GM19023 (cell line): Measurements from ENCODE around the gene OPA3.
A peak's percentile ranks its signal among the peaks of the same experiment; 100 is the strongest.

Source experiments
- ATAC-seq: cut with Tn5 transposase; IDR thresholded peaks from one replicate; pipeline ENCODE4 v1.9.1; 2021; ENCODE audit warnings: mild to moderate bottlenecking, moderate library complexity; ENCODE audit not compliant: unreplicated experiment

Gene OPA3

DNA sequence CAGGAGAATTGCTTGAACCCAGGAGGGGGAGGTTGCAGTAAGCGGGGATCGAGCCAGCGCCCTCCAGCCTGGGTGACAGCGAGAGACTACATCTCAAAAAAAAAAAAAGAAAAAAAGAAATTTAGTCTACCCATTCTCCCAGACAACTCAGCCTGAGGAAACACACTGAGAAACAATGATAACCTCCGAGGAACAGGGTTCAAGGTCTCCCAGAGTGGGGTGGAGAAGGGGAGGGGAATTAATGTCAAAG is 78.7 kb downstream of the OPA3 start:
- no peak for ATAC-seq

DNA sequence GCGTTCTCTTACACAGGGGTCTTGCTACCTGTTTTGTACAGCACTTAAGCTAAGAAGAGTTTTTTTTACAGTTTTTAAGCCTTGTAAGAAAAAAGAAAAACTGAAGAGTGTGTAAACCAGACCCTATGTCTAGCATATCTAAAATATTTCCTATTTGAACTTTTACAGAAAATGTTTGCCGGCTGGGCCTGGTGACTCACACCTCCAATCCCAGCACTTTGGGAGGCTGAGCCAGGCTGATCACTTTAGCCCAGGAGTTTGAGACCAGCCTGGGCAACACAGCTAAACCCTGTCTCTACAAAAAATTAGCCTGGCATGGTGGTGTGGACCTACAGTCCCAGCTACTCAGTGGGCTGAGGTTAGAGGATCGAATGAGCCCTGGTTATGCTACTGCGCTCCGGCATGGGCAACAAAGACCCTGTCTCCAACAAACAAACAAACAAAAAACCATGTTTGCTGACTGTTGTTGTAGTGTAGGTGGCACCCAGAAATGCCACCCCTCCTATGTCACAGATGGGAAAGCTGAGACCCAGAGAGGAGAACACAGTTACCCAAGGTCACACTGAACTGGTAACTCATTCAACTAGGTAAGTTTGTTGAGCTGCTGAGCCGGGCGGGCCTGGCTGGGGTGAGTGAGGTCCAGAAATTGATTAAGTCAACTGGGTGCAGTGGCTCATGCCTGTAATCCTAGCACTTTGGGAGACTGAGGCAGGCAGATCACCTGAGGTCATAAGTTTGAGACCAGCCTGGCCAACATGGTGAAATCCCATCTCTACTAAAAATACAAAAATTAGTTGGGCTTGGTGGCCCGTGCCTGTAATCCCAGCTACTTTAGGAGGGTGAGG is 79.2 kb downstream of the OPA3 start:
- ATAC-seq = no peak

DNA sequence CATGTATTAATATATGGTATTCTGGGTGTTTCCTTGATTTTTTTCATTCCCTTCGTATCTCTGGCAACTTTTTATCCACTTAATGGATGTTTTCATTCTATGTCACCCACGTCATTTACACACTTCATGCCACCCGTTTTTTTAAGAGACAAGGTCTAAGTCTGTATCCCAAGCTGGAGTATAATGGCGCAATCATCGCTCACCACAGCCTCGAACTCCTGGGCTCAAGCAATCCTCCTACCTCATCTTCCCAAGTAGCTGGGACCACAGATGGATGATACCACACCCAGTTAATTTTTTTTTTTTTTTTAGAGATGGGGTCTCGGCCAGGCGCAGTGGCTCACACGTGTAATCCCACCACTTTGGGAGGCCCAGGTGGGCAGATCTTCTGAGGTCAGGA is 80.7 kb downstream of the OPA3 start:
- no peak for ATAC-seq

DNA sequence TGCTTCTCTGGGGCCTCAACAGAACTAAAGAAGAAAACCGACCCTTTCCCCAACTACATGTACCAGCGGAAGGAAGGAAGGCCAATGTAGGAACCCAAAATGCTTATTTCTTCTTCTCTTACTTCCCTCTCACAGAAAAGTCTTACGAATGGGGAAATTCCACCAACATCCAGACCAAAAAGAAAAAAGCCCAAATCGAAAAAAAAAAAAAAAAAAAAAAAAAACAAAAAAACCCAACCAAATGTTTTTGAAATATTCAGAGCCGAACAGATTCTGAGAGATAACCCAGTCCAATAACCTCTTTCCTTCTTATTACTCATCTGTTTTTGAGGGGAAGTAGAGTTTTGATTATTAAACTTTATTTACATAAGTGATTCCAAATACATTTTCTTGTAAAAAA is 82.5 kb downstream of the OPA3 start:
- no peak for ATAC-seq

DNA sequence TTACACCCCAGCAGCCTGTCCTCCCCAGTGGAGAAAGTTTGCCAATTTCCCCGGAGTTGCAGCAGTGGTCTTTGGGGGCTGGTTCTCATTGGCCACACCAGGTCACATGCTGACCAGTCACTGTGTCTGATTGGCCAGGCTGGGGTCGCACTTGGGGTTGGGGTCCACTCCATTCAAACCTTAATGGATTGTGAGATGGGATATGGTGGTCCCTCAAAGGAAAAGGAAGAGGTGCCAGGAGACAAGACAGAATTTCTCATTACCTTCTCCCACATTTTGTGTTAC is 82.9 kb downstream of the OPA3 start:
- no peak for ATAC-seq

DNA sequence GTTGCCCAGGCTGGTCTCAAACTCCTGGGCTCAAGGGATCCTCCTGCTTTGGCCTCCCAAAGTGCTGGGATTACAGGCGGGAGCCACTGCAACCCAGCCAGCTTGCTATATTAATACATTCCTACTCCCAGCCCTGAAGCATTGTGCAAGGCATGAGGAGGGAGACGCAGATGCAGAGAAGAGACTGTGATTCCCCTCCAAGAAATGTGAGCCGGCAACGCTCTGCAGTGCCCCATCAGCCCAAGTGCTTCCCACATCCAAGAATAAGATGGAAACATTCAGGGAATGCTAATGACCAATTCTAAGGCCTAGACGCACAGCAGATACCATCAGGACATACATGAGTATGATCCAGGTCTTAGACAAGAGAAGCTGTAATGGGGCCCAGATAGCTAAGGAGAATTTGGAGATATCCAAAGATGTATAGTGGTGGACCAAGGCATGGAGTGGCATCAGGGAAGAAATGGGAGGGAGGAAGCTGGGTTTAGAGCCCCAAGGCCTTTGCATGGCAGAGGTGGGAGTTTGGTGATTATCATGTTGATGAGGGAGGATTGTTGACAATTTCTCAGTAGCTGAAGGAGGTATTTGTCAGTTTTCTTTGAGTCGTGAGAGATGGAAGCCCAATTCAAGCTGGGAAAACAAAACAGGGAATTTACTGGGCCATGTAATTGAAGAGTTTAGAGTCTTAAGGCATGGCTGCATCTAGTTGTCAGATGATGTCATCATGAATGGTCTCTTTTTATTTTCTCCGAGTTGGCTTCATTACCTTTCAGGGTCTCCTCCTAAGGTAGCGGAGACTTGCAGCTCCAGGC is 83.5 kb downstream of the OPA3 start:
- ATAC-seq = no peak

DNA sequence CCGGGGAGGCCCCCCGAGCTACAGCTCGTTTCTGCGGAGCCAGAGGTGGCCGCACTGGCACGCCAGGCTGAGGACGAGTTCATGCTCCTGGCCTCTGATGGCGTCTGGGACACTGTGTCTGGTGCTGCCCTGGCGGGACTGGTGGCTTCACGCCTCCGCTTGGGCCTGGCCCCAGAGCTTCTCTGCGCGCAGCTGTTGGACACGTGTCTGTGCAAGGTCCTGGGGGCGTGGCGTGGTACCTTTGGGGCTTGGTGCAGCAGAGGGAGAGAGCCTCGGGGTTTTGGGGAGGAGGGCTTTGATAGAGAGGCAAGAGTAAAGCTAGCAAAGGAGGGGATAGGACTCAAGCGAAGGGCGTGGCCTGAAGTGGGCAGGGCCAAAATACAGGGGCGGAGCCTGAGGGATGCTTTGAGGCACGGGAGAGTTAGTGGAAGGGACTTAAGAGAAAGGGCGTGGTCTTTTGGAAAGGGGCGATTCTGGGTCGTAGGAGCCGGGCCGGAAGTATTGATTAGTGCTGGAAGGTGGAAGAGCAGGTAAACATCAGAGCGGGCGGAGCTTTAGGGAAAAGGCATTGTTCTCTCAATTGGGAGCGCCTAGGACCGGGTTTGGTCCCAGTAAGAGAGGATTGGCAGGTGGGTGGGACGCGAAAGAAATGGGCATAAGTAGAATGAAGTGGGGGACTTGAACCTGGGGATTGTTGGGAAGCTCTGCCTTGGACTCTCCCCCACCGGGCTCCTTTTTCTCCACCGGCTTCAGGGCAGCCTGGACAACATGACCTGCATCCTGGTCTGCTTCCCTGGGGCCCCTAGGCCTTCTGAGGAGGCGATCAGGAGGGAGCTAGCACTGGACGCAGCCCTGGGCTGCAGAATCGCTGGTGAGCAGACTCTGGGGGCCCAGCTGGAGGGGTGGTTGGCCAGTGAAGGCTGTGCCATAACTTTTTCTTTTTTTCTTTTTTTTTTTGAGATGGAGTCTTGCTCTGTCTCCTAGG is 85.1 kb downstream of the OPA3 start:
- no peak for ATAC-seq

DNA sequence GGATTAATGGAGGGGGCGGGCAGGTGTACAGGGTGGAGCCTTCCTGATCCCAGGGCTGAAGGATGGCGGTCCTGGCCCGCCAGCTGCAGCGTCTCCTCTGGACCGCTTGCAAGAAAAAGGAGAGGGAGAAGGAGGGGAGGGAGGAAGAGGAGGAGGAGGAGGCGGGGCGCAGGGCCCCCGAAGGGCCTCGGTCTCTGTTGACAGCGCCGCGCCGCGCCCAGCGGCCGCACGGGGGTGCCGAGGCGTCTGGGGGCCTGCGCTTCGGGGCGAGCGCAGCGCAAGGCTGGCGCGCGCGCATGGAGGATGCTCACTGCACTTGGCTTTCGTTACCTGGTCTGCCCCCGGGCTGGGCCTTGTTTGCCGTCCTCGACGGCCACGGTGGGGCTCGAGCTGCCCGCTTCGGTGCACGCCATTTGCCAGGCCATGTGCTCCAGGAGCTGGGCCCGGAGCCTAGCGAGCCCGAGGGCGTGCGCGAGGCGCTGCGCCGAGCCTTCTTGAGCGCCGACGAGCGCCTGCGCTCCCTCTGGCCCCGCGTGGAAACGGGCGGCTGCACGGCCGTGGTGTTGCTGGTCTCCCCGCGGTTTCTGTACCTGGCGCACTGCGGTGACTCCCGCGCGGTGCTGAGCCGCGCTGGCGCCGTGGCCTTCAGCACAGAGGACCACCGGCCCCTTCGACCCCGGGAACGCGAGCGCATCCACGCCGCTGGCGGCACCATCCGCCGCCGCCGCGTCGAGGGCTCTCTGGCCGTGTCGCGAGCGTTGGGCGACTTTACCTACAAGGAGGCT is 86.0 kb downstream of the OPA3 start, which contains the start of gene PPM1N:
PPM1N (plus strand) TSS at position 33 of the 785 bp plus-strand sequence; CDS start at position 63, 30 bp downstream.
- no peak for ATAC-seq

DNA sequence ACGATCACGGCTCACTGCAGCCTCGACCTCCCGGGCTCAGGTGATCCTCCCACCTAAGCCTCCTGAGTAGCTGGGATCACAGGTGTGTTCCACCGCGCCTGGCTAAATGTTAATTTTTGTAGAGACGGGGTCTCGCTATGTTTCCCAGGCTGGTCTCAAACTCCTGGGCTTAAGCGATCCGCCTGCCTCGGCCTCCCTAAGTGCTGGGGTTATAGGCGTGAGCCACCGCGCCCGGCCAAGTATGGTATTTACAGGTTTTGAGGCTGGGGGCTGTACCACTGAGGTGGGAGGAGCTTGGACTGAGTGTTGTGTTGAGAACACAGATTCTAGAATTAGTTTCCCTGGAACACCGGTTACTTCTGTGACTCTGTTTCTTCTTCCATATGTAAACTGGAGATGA is 86.8 kb downstream of the OPA3 start:
- no peak for ATAC-seq

DNA sequence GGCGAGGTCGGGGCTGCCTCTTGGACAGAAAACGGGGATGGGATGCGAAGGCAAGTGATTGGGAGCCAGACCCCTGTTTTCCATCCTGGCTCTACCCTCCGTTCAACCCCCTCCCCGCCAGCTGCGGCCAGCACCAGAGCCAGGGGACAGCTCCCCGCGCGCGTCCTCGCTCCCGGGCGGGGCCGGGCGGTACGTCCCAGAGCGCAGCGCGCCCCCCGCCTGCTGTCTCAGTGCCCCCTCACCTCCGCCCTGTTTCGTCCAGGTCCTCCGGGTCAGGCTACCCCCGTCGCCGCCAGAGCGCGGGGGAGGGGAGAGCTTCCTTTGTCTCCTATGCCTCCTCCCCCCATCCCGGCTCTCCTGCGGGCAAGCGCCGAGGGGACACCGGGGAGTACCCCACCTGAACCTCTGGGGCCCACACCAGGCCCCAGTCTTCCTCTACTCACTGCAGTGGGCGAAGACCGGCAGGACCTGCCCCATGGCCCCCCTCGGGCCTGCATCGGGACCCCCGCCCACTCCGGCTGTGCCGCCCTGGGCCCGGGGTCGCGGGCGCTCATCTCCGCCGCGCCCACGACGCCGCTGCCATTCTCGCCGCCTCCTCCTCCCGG is 88.2 kb downstream of the OPA3 start:
- no peak for ATAC-seq

DNA sequence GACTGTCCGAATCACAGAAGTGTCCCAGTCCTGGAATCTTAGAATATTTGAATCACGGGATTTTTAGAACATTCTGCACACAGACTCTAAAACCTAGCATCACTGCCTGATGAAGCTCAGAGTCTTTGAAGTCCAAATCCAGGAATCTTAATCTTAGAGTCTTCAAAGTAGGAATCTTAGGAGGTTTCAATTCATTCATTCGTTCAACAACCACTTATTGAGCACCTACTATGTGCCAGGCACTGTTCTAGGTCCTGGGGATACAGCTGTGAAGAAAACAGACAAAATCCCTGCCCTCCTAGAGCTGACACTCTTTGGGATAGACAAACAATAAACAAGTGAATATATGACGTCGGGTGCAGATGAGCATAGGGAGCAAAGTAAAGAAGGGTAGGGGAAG is 89.4 kb downstream of the OPA3 start:
- ATAC-seq = no peak

DNA sequence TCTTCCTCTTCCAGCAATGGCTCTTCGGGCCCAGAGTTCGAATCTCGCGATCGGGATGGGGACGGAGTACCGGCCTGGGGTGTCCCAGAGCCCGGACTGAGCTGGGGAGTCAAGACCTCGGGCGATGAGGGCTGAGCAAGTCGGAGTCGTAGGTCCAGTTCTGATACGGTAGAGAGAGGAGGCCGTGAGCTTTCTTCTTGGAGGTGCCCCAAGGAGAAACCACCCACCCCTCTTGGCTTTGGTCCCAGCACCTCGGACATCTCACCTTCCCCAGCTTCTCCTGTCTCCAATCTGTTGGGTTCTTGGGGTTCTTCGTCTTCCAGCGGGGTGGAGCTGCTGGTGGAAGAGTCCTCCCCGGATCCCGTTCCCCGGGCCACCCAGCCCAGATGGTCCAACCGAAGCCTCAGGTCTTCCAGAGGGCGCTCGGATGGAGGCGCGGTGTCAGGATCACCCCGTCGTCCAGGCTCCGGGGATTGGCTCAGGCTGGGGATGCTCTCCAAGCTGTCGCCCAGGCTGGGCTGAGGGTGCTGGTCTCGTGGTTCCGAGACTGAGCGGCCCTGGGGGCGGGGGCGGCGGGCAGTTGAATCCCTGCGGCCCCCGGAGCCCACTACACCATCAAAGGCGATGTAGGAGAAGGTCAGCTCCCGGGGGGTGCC is 90.2 kb downstream of the OPA3 start:
- no peak for ATAC-seq

DNA sequence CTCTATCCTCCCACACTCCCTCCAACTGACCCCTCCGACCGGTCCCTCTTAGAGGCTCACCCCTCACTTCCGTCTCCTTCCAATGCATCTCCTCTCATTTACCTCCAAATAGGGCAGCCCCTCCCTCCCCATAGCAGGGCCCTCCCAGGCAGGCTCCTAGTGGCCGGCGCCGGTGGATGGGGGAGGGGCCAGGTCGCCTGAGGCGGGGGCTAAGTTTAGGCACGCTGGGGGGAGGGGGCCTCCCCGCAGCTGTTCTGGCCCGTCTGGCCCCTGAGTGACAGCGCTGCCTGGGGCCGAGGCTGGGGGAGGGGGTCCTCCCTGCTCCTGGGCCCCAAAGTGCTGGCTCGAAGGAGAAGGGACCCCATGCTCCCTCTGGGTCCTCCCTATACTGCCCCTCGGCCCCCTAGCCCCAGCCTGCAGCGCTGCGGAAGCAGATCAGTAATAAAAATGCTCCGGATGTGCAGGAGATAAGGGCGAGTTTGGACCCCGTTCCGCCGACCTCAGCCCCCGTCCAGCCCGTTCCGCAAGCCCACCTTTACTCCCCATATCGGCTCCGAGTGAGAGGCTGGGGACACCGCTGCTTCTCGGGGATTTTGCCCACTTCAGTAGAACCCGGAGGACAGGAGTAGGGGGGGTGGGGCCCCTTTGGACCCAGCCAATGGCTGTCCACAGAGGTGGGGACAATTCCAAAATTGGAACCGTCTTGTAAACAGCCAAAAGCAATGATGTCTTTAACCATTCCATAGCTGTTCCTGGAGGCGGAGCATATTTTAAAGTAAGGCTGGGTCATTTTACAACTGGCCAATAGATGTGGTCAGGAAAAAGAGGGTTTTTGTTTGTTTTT is 91.8 kb downstream of the OPA3 start:
- ATAC-seq = no peak

DNA sequence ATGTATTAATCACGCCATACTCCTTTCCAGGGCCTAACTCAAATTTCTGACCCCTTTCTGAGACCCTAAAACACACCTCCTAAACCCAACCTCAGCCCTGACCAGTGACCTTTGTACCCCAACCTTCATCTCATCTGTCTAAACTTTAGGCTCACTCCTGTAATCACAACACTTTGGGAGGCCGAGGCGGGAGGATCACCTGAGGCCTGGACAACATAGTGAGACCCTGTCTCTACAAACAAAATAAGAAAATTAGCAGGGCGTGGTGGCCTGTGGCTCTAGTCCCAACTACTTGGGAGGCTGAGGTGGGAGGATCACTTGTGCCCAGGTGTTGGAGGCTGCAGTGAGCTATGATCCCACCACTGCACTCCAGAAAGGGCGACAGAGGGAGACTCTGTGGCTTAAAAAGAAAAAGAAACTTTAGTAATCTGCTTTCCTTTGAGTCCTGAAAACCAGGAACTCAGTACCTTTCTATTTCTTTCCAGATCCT is 92.4 kb downstream of the OPA3 start:
- no peak for ATAC-seq

DNA sequence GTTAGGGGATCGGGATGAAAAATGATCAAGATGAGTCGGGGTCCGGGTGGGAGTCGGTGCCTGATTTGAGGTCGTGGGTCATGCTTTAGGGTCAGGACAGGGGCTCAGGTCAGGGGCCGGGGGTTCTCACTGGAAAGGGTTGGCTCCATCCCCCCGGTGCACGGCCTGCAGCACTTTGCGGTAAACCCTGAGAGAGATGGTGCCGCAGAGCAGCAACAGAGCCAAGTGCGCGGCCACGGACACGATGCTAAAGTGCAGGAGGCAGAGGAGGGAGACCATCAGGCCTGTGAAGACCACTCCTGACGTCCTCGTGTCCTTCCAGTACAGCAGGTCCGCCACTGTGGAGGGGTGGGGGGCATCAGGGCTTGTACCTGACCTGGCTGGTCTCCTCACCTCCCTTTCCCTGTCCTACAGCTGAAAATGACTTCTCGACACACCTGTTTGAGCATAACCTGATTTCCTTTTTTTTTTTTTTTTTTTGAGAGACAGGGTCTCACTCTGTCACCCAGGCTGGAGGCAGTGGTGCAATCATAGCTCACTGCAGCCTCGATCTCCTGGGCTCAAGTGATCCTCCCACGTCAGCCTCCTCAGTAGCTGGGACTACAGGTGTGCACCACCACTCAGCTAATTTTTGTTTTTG is 95.3 kb downstream of the OPA3 start:
- ATAC-seq = no peak

DNA sequence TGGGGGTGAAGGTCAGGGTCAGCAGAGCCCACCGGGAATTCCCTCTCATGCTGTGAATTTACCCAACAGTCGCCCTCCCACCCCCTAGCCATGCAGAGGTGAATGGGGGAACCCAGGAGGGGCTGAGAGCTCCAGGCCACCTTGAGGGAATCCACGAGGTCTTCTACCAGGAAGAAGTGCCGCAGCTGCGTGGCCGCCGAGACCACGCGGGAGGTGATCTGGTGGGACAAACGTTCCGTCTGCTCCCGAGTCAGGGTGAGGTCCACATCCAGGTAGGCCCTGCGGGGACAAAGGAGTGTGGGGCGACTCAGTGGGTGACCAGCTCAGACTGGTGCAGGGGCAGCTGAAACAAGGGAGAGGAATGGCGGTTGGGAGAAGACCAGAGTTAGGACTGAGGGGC is 95.9 kb downstream of the OPA3 start:
- no peak for ATAC-seq

DNA sequence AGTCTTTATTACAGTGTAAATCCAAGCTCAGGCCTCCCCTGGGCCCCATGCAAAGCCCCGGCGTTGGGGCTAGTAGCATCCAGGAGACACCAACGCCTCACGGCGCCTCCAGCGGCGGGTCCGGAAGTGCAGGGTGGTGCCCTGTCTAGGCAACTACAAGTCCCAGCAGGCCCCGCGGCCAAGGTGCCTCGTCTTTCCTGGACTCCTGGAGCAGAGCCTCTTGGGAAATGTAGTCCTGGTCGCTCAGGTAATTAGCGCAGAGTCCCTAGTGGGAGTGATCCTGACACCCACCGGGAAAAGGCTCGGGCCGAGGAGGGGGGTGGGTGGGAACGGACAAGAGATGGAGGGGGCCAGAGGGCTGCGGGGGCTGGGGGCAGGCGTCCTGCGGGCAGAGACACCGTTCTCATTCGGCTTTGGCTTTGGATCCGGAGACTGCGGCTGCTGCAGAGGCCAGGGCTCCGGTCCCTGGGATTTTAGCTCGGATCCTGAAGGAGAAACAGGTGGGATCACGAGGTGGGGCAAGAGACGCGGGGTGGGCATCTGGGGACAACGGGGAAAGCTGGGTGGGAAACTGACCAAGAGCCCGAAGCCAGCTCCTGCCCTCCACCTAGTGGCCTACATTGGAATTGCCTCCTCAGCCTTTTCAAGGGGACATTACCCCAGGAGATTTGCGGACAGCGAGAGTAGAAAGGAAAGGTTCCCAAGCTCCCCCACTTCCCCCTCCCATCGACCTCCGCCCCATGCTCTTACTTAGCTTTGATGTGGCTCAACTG is 99.1 kb downstream of the OPA3 start:
- peak; percentile 96 for ATAC-seq
